ENCODE data around the gene ATG13. TPM values are rescaled to one million over a fixed set of nuclear protein-coding genes. Genes with fewer than 3 reads are reported as not detected.
A peak's percentile ranks its signal among the peaks of the same experiment; 100 is the strongest.

Gene ATG13
- total RNA-seq, 4 donors from 2014 or later: 113 to 203 (median 139) TPM

GRCh38 chr11:46663277-46663940 lies 46.1 kb downstream of the ATG13 start:
- WGBS, 2 donors: 79 to 88% methylated on average over 4 of the region's 4 CpGs
- no peak for DNase-seq (ENCODE audit: low spot score in 2 of 2)
- Histone ChIP-seq H3K36me3 (peaks cover 0 to 93% (median 21%) of the 10 kb centered on the region in 3 donors), H3K4me1 (peaks cover 0 to 76% (median 19%) of the 10 kb centered on the region in 4 donors), H3K9me3 (no peaks in the 10 kb centered on the region), H3K4me3 (no peak overlapping the region), H3K27me3 (no peaks in the 10 kb centered on the region), H3K27ac (peak overlapping the region in 2 of 4 donors; percentile 82 to 84)
- TF ChIP-seq POLR2A (IDR thresholded peaks at IDR 0.05): no peak
- no peak for TF ChIP-seq CTCF (IDR thresholded peaks at IDR 0.05)
- TF ChIP-seq EP300 (IDR thresholded peaks at IDR 0.05): no peak

DNA sequence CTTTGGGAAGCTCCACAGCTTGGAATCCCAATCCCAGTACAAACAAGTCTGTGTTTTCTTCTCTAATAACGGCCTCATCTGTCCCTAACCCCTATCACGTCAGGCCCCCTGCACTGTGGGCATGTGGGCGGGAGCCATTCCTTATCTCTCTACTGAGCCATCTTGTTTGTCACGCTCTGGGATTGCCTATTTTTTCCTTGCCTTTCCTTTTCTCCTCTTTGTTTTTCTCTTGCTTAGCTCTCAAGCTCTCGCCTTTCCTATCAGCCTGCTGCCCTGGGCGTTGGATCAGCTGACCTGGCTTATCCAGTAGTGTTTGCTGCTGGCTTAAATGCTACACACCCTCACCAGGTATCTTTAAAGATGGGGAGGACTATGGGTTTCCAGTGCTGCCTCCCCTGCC lies 47.3 kb downstream of the ATG13 start:
- Histone ChIP-seq H3K27me3 (no peaks in the 10 kb centered on the region), H3K36me3 (peaks cover 2 to 93% (median 21%) of the 10 kb centered on the region in 3 donors), H3K9me3 (no peaks in the 10 kb centered on the region), H3K27ac (peak overlapping the region in 2 of 4 donors; percentile 82 to 84), H3K4me3 (no peak overlapping the region), H3K4me1 (peaks cover 0 to 78% (median 19%) of the 10 kb centered on the region in 4 donors)
- DNase-seq (ENCODE audit: low spot score in 2 of 2): no peak
- TF ChIP-seq CTCF (IDR thresholded peaks at IDR 0.05) (no peak), POLR2A (IDR thresholded peaks at IDR 0.05) (no peak), EP300 (IDR thresholded peaks at IDR 0.05) (no peak)
- WGBS, 2 donors: 58 to 66% methylated on average over 6 of the region's 6 CpGs

GRCh38 chr11:46665356-46665755 lies 48.0 kb downstream of the ATG13 start:
- no peak for TF ChIP-seq CTCF (IDR thresholded peaks at IDR 0.05)
- no peak for TF ChIP-seq EP300 (IDR thresholded peaks at IDR 0.05)
- TF ChIP-seq POLR2A (IDR thresholded peaks at IDR 0.05): no peak
- H3K36me3 ChIP-seq: peaks cover 2 to 93% (median 24%) of the 10 kb centered on the region in 3 donors
- H3K4me1 ChIP-seq: peaks cover 0 to 72% (median 19%) of the 10 kb centered on the region in 4 donors
- WGBS, 2 donors: 82 to 91% methylated on average over 1 of the region's 1 CpG
- no peak overlapping the region for H3K4me3 ChIP-seq
- H3K9me3 ChIP-seq: no peaks in the 10 kb centered on the region
- peak overlapping the region in 3 of 4 donors; percentile 55 to 84 (median 82) for H3K27ac ChIP-seq
- no peak for DNase-seq (ENCODE audit: low spot score in 2 of 2)
- H3K27me3 ChIP-seq: no peaks in the 10 kb centered on the region

- DNase-seq (ENCODE audit: low spot score in 2 of 2): peak; percentile 66 to 72
- no peak for TF ChIP-seq CTCF (IDR thresholded peaks at IDR 0.05)
- TF ChIP-seq EP300 (IDR thresholded peaks at IDR 0.05): peak in 1 of 2 donors; percentile 58
- H3K27ac ChIP-seq: peak overlapping the region; percentile 55 to 84 (median 76)
- peaks cover 0 to 73% (median 19%) of the 10 kb centered on the region in 4 donors for H3K4me1 ChIP-seq
- no peaks in the 10 kb centered on the region for H3K9me3 ChIP-seq
- H3K4me3 ChIP-seq: no peak overlapping the region
- no peaks in the 10 kb centered on the region for H3K27me3 ChIP-seq
- WGBS, 2 donors: 40 to 42% methylated on average over 5 of the region's 5 CpGs
- H3K36me3 ChIP-seq: peaks cover 2 to 94% (median 24%) of the 10 kb centered on the region in 3 donors
Measured at GRCh38 chr11:46666516-46666915, 49.2 kb downstream of the ATG13 start.

DNA sequence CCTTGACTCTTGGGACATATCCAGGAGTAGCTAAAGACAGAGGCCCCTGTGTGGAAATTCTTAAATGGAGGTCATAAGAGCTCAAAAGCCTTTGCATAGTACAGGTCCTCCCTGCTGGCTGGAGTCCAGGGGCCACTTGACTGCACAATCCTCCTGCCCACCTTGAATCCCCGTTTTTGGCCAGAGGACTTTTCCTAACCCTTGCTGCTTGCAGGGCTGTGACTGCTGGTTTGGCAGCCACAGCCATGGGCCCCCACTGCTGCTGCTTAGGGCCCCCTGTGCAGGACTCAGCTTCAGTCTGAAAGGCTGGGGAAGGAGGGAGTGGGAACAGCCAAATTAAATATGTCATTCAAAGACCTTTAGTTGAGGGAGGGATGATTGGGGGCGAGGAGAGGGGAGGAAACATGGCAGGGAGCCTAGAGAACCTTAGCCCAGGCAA lies 49.7 kb downstream of the ATG13 start:
- DNase-seq (ENCODE audit: low spot score in 2 of 2): peak; percentile 54 to 55
- no peaks in the 10 kb centered on the region for H3K9me3 ChIP-seq
- peak overlapping the region; percentile 55 to 84 (median 76) for H3K27ac ChIP-seq
- 38 to 39% methylated on average over 2 of the region's 2 CpGs for WGBS, 2 donors
- H3K27me3 ChIP-seq: no peaks in the 10 kb centered on the region
- peaks cover 0 to 73% (median 19%) of the 10 kb centered on the region in 4 donors for H3K4me1 ChIP-seq
- peaks cover 2 to 95% (median 24%) of the 10 kb centered on the region in 3 donors for H3K36me3 ChIP-seq
- no peak overlapping the region for H3K4me3 ChIP-seq
- TF ChIP-seq CTCF (IDR thresholded peaks at IDR 0.05): no peak
- TF ChIP-seq POLR2A (IDR thresholded peaks at IDR 0.05): no peak
- no peak for TF ChIP-seq EP300 (IDR thresholded peaks at IDR 0.05)
